Natural killer cell (primary cell): ENCODE measurements around the gene IMP3. TPM values are rescaled to one million over a fixed set of nuclear protein-coding genes. Genes with fewer than 3 reads are reported as not detected.

Experiments used
- ATAC-seq, 3 donors: fragments of 150-1000 bp in 2 of 3; fragments of 200-7000 bp in 1 of 3; cut with Tn5 transposase; 1 replicate in 1 of 3; 2 replicates in 2 of 3; pipeline ENCODE4 v1.10.0; 2021; ENCODE audit warnings: mild to moderate bottlenecking in 2 of 3, moderate library complexity in 2 of 3
- DNase-seq, 2 donors: peaks; one replicate each; pipeline versions ENCODE4 v3.0.0 to v3.0.0-alpha.2; 2013 to 2021; ENCODE audit warnings: mixed read lengths in 1 of 2
- H3K27ac ChIP-seq: one replicate; pipeline ENCODE4 v1.5.1; 2013; ENCODE audit warnings: mild to moderate bottlenecking, low read length
- H3K27me3 ChIP-seq: one replicate; pipeline ENCODE4 v1.6.1; 2013; ENCODE audit warnings: low read length; ENCODE audit not compliant: control insufficient read depth, insufficient read depth
- H3K36me3 ChIP-seq: one replicate; pipeline ENCODE4 v1.6.1; 2013; ENCODE audit warnings: low read length; ENCODE audit not compliant: control insufficient read depth, insufficient read depth
- H3K4me1 ChIP-seq: one replicate; pipeline ENCODE4 v1.6.1; 2013; ENCODE audit warnings: low read length; ENCODE audit not compliant: control insufficient read depth, insufficient read depth
- H3K4me3 ChIP-seq: one replicate; pipeline ENCODE4 v1.5.1; 2013; ENCODE audit warnings: low read length
- H3K9me3 ChIP-seq: one replicate; pipeline ENCODE4 v1.6.1; 2013; ENCODE audit warnings: low read length; ENCODE audit not compliant: control insufficient read depth, insufficient read depth
- H3K27ac Mint-ChIP-seq, 2 donors: one replicate each; pipeline ENCODE4 v1.8.0; 2022; ENCODE audit warnings: mild to moderate bottlenecking in 2 of 2, mixed read lengths in 2 of 2, moderate library complexity in 1 of 2
- H3K27me3 Mint-ChIP-seq, 2 donors: one replicate each; pipeline ENCODE4 v1.8.0; 2022; ENCODE audit warnings: low read depth in 2 of 2, mixed read lengths in 2 of 2
- H3K36me3 Mint-ChIP-seq: one replicate; pipeline ENCODE4 v1.8.0; 2022; ENCODE audit warnings: mixed read lengths
- H3K4me1 Mint-ChIP-seq, 2 donors: one replicate each; pipeline ENCODE4 v1.8.0; 2022; ENCODE audit warnings: mixed read lengths in 2 of 2
- H3K4me3 Mint-ChIP-seq: one replicate; pipeline ENCODE4 v1.8.0; 2022; ENCODE audit warnings: mild to moderate bottlenecking, moderate library complexity, mixed read lengths
- H3K9me3 Mint-ChIP-seq, 2 donors: one replicate each; pipeline ENCODE4 v1.8.0; 2022; ENCODE audit warnings: mixed read lengths in 2 of 2
- CTCF ChIP-seq: fragments of 200-600 bp; IDR thresholded peaks from one replicate; pipeline ENCODE4 v1.8.0; 2022; ENCODE audit warnings: antibody characterized with exemption
- WGBS: methylation state at CpG from one replicate; pipeline ENCODE4 v1.1.7; 2013; ENCODE audit warnings: missing lambda C conversion rate; ENCODE audit not compliant: insufficient coverage; 5-methylcytosine and 5-hydroxymethylcytosine counted together
- intact Hi-C: fragments of 100-400 bp; cut with micrococcal nuclease; formaldehyde crosslinking; loops from one replicate; pipeline ENCODE4 v1.14.2; 2022
- total RNA-seq, 4 donors: library from RNA; stranded (reverse); fragments of 120-200 nt in 1 of 4; gene quantifications; one replicate each; pipeline versions ENCODE4 v1.2.3 to v1.2.4, GENCODE V29; 2013 to 2022

IMP3 gene
- total RNA-seq, 3 donors from 2014 or later (not counting 1 experiment from before 2014, with no cell fraction given), result 22.9 to 37.1 (median 35.8) TPM

- Mint-ChIP-seq H3K4me3 (no peak overlapping the region), H3K4me1 (no peaks in the 10 kb centered on the region), H3K27ac (no peak overlapping the region), H3K36me3 (no peaks in the 10 kb centered on the region), H3K27me3 (peaks cover 0 to 2% of the 10 kb centered on the region in 2 donors), H3K9me3 (no peaks in the 10 kb centered on the region)
- WGBS, result 83% methylated on average over 8 of the region's 8 CpGs
- Histone ChIP-seq H3K27ac (no peak overlapping the region), H3K4me3 (no peak overlapping the region), H3K27me3 (no peaks in the 10 kb centered on the region), H3K4me1 (no peaks in the 10 kb centered on the region), H3K9me3 (no peaks in the 10 kb centered on the region), H3K36me3 (no peaks in the 10 kb centered on the region)
- intact Hi-C loops, result no loop called here
- TF ChIP-seq CTCF, result no peak
- ATAC-seq (no peak), DNase-seq (no peak)
These were observed 34.3 kb upstream of the IMP3 start for GRCh38 chr15:75674366-75674765.

- Mint-ChIP-seq H3K36me3 (no peaks in the 10 kb centered on the region), H3K27ac (no peak overlapping the region), H3K9me3 (no peaks in the 10 kb centered on the region), H3K27me3 (peaks cover 0 to 2% of the 10 kb centered on the region in 2 donors), H3K4me3 (no peak overlapping the region), H3K4me1 (no peaks in the 10 kb centered on the region)
- Histone ChIP-seq H3K27ac (no peak overlapping the region), H3K27me3 (no peaks in the 10 kb centered on the region), H3K4me3 (no peak overlapping the region), H3K36me3 (no peaks in the 10 kb centered on the region), H3K4me1 (no peaks in the 10 kb centered on the region), H3K9me3 (no peaks in the 10 kb centered on the region)
- no peak for TF ChIP-seq CTCF
- ATAC-seq, result no peak
- no peak for DNase-seq
- intact Hi-C loops, result no loop called here
- 92% methylated on average over 10 of the region's 10 CpGs for WGBS
These were observed 33.6 kb upstream of the IMP3 start for GRCh38 chr15:75673426-75674235.

- H3K4me3 ChIP-seq, result no peak overlapping the region
- Mint-ChIP-seq H3K27ac (no peak overlapping the region), H3K4me1 (no peaks in the 10 kb centered on the region), H3K27me3 (no peaks in the 10 kb centered on the region), H3K36me3 (no peaks in the 10 kb centered on the region), H3K4me3 (no peak overlapping the region), H3K9me3 (no peaks in the 10 kb centered on the region)
- ATAC-seq (no peak), DNase-seq (no peak)
- no peaks in the 10 kb centered on the region for H3K27me3 ChIP-seq
- 85% methylated on average over 14 of the region's 14 CpGs for WGBS
- H3K4me1 ChIP-seq, result no peaks in the 10 kb centered on the region
- no peak for TF ChIP-seq CTCF
- intact Hi-C loops, result no loop called here
- no peaks in the 10 kb centered on the region for H3K36me3 ChIP-seq
- no peaks in the 10 kb centered on the region for H3K9me3 ChIP-seq
- no peak overlapping the region for H3K27ac ChIP-seq
These were observed 32.8 kb upstream of the IMP3 start for GRCh38 chr15:75672646-75673425.
